HG03108 (cell line): Measurements from ENCODE around the gene RIT2.
"Not testable (repeated sequence)": the region's sequence is repeated elsewhere in the genome, so short reads cannot be mapped to it uniquely, and the experiment has no call there.

ENCODE experiments used
- ATAC-seq: cut with Tn5 transposase; IDR thresholded peaks from one replicate; pipeline ENCODE4 v1.9.1; 2021; ENCODE audit warnings: moderate library complexity; ENCODE audit not compliant: unreplicated experiment

Gene RIT2

DNA sequence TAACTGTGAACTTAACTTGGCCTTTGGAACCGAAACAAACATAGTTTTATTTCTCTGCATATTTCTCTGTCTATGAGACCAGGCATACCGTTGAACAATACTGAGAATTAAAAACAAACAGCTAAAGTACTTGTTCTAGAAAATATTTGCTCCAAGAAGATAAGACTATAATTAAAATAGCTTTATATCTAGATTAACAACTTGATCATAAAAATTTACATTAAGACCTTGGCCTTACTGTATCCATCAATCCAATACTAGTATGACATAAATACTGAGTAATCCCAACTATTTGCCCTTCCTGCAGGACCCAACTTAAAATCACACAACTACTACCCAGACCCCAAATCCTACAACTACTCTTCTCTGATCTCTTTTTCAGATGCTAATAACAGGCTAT, 260.9 kb downstream of the RIT2 start:
- ATAC-seq, result no peak

DNA sequence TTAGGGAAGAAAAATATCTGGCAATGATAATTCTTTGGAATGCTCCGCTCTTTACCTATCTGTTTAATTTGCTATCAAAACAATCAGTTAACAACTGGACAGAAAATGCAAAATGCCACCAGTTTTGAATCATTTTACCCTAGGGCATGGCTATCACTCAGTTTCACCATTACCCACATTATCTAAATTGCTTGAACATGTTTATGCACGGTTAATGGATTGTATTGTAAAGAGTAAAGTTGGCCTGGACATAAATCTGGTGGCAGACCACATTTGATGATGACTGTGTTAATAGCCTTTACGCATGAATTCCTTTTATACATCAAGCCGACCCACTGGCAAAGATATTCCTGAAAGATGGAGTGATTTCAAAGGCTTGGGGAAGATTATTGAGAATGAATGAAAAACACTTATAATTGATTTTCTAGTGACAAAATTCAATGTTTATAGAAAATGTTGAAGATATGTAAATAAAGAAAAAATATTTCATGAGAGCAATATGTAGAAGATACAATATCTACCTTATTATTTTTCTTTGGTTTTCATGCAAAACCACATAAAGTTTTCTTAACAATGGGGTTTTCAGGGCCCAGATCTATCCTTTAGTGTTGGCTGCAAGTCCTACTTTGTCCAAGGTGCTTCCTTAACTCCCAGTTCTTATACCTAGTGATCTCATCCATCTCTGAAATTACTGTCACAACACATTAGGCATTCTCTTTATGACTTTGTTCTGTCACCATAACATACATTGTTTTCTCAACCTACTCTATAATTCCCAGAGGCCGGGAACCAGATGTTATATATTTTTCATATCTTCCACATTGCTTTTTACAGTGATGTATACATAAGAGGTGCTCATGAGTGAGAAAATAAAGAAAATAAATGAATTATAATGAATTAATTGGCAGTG, 265.1 kb downstream of the RIT2 start:
- no peak for ATAC-seq

DNA sequence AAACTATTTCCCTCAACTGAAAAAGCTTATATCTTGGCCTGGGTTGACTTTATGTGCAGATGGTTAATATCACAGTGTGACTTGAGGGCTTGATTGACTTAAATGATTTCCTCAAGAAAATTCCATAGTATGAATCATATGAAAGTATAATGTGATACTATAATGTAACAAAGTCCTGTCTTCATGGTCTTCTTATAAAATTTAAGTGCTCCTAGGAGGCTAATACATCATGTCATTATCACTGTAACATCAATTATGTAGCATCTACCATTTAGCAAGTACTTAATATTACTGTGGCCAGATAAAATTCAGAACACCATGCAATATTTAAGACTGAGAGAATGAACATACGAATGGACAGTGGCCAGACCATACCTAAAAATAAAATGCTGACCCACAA, 276.1 kb downstream of the RIT2 start:
- ATAC-seq, result no peak

DNA sequence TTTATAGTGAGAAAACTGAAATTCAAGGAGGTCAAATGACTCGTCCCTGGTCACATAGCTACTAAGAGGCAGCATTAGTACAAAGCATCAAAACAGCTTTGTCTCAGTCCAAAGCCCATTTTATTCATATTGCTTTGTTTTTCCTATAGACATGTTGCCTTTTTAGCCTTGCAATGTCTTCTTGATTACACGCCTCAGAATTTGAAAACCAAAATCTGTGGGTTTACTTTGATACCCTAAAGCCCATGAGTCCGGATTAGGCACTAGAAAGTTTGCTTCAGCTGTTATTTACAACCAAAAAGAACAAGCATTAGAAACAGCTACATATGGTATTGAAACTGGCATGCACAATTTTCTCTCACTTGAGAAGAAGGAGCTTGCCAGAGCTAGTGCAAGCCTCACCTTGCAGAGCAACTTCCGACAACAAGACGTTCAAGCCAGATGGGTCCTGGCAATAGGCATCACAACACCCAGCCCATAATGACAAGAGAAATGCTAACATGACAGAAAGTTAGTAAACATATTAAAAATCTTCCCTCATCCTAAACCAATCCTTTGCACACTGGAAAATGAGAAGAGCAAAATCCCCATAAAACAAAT, 276.8 kb downstream of the RIT2 start:
- no peak for ATAC-seq

DNA sequence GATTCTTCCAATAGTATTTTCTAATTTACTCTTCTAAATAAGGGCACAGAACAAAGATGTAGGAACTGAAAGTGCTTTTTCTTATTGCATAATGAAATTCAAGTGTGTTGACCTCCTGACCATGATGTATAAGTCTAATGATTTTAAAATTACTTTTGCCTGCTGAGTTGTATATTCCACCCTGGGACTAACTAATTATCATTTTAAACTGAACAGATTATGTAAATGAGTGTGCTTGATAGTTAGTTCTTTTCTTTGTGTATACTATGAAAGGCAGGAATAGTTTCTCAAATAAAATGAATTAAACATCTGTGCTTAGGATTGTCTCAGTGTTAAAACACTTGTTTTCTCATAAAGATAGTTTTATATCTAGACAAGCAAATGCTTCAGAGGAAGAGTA, 284.5 kb downstream of the RIT2 start:
- ATAC-seq, result no peak

DNA sequence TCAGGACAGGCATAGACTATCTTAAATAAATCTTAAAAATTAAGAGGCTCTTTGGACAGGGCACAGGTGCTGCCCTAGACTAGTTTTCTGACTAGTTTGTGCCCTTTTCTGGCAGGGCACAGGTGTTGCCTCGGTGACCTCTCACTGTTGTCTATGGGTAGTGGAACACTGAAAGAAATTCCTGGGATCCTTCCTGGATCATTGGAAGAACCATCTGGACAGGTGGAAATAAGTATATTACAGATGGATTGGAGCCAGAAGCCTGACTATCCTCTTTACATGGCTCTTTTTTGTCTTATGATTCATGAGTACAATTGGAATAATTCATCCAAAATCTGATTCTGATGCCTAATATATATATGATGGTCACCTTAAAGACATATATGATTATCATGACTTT, 286.6 kb downstream of the RIT2 start:
- no peak for ATAC-seq

DNA sequence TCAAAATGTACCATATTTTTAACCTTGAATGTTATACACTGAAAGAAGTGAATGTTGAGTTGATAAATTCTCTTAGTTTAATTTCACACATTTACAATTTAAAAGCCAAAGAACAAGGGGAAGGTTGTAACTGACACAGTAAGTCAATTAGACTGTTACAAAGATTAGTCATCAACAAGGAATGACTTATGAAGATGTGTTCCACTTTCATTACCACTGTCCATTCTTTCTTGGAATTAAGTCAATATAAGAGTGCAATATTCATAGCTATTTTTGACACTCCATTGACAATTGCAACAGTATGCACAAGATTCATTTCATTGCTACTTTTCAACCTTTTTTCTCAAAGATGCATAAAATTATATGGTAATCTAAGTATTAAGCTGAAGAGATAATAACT, 291.3 kb downstream of the RIT2 start:
- ATAC-seq, result no peak

DNA sequence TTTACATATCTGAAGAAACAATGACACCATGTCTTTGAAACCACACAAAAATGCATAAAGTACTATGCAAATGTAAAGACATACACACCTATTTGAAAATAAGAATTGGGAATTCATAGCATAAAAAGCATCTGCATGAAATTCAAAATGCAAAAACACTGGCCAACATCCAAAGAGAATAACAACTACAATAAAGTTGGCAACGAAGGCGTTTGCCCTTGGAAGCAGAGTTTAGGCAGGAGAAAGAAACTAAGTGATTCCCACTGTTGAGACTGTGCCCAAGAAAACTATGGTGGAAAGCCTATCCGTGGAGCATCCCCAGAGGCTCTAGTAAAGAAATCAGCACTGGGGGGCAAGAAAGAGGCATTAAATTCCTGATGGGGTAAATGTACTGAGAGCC, 292.8 kb downstream of the RIT2 start:
- ATAC-seq, result no peak

DNA sequence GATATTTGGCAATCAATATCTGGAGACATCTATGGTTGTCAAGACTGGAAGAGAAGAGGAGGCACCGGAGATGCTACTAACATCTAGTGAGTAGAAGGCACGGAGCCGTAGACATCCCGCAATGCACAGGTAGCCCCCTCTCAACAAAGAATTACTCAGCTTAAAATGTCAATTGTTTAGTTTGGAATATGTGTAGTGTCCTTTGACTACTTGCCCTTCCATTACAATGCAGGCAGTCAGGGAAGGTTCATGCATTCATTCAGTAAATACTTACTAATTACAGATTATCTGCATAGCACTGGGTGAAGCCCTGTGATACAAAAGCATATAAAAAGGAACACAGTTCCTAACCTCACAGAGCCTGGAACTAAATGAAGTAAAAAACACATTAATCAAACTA, 294.0 kb downstream of the RIT2 start:
- no peak for ATAC-seq

DNA sequence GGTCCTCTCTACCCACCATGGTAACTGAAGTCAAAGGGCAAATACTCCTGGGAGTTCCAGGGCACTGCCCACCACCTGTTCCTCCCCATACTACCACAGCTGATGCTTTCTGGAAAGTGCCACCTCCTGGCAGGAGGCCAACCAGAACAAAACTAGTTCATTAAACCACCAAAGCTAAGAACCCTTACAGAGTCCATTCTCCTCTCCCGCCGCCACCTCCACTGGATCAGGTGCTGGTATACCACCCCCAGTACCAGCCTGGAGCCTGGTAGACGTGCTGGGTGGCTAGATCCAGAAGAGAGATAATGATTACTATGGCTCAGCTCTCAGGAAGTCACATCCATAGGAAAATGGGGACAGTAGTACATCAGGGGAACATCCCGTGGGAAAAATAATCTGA, 300.9 kb downstream of the RIT2 start:
- no peak for ATAC-seq

DNA sequence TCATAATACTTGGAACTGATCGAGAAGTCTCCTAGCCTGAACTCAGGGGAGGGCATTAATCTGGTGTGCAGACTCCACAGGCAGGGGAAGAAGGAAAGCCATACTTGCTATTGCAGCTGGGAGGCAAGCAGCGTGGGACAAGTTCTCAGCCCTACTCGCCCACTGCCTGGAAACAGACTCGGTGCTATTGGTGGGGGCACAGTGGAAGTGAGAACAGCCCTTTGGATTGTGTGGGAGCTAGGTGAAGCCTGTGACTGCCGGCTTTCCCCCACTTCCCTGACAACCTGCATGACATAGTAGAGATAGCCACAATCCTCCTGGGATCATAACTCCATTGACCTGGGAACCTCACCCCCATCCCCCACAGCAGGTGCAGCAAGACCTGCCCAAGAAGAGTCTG, 301.3 kb downstream of the RIT2 start:
- no peak for ATAC-seq

DNA sequence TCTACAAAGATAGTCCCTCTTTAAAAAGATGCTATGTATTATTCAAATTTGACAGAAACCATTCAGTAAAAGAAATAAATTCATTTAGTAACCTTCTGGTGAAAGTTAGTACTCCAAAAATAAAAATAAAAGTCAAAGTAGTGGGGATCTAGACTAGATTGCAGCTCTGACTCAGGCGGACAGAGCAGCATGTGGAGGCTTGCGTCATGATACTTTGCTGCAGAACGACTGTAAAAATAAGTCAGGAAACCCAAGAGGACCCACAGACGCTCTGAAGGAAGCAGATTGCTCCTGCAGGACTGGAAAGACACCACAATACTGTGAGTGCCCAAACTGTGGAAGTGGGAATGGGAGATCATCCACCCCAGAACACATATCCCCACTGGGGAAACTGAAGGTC, 301.9 kb downstream of the RIT2 start:
- no peak for ATAC-seq

DNA sequence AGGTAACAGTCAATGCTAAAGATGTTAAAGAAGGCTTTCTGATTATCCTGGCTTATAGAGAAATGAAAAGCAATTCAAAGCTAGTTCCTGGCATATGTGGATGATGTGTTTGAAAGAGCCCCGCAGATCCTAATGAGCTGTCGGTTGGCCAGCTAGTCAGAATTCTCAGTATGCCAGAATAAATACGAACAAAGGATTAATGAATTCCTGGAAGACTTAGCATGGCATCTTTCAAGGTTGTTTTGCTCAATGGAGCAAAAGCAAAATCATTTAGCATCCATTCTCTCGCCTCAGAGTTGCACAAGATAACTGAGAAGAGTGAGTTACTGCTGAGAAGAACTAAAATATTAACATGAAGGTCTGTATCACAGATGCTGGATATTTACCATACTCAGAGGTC, 307.6 kb downstream of the RIT2 start:
- ATAC-seq, result no peak

DNA sequence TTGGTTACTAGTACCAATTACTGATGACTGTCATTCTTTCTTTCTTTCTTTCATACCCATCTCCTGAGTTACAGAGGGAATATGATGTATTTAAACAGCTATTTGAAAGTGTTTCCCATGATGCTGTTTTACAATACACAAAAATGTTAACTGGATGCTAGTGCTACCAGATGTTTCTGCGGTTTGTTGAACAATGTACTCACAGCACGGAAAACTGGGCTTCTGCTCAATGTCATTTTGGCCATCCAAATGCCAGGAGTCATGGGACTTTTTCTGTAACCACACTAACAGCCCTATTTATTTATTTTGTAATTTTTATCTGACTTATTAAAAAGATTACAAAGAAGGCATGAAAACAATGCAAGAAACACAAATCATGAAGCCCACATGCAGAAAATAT, 313.8 kb downstream of the RIT2 start:
- no peak for ATAC-seq

DNA sequence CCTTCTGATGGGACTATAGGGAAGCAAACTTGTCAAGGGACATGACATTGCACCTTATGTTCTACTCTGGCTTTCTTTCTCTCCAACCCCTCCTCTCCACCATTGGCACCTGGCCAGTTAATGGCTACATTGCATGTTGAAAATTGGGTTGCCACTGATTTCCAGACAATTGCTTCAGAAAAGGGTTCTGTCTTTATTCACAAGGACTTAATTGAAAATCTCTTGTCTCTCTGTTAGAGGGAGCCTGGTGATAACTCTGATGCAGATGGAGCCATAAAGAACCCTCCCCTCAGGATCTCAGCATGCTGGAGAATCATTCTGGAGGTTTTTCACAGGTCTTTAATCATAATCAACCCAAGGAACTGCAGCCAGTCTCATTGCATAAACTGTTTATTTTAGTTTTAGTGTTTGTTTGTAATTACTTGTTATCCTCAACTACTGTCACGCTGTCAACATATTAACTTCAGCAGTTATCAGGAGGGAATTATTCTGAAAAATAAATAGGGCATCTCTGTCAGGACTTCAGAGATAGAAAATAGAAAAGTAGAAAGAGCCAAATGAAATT, 316.8 kb downstream of the RIT2 start:
- no peak for ATAC-seq

DNA sequence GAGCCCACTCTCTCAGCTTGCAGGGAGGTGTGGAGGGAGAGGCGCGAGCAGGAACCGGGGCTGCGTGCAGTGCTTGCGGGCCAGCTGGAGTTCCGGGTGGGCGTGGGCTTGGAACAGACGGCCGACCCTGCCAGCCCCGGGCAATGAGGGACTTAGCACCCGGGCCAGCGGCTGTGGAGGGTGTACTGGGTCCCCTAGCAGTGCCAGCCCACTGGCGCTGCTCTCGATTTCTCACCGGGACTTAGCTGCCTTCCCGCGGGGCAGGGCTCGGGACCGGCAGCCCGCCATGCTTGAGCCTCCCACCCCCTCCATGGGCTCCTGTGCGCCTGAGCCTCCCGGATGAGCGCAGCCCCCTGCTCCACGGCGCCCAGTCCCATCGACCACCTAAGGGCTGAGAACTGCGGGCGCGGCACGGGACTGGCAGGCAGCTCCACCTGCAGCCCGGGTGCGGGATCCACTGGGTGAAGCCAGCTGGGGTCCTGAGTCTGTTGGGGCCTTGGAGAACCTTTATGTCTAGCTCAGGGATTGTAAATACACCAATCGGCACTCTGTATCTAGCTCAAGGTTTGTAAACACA, 320.2 kb downstream of the RIT2 start:
- not testable (repeated sequence) for ATAC-seq

DNA sequence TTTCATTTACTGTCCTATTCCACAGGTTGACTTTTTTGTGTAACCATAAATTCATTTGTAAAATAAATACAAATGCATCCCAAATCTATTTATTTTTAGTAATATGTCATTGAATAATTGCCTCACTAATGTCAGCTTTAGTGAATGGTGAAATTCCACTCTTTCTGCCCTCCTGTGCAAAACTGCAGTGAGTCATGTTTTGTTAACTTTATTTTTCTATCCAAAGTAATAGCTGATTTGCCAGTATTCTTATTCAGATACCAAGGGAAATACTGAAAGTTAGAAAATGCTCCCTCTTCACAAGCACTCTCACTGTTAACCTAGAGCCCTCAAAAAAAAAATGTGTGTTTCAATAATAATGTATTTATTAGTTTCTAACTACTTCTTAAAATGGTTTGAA, 322.8 kb downstream of the RIT2 start:
- ATAC-seq, result no peak

DNA sequence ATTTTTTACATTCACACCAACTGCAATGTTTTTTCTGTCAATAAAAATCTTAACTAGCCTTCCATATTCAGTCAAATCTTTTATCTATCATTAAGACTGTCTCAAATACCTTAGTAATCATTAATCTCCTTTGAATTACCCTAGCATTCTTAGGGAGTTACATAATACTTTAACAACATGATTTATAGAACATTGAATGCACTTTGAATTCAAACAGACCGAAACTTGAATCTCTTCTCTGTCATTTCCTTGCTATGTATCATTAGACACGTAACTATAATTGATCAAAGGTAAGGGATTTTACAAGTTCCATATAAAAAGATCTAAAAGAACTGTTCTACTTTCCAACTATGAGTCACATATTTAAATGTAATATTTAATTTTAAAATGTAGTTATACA, 330.9 kb downstream of the RIT2 start:
- no peak for ATAC-seq

DNA sequence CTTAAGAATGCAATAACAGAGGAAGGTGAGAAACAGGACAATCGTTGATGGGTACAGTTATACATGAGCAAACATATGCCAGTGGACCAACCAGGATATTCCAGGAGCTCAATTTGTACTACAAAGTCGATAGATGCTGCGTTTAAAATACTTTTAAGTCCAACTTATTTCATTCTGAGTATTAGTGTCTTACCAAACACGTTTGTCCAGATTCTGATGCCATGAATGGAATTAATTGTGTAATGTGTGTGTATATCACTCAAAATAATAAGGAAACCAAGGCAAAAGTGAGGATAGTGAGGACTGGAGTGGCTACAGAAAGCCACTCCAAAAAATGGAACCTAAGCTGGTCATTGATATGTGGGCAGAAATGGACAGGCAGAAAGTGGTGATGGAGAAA, 332.6 kb downstream of the RIT2 start:
- no peak for ATAC-seq

DNA sequence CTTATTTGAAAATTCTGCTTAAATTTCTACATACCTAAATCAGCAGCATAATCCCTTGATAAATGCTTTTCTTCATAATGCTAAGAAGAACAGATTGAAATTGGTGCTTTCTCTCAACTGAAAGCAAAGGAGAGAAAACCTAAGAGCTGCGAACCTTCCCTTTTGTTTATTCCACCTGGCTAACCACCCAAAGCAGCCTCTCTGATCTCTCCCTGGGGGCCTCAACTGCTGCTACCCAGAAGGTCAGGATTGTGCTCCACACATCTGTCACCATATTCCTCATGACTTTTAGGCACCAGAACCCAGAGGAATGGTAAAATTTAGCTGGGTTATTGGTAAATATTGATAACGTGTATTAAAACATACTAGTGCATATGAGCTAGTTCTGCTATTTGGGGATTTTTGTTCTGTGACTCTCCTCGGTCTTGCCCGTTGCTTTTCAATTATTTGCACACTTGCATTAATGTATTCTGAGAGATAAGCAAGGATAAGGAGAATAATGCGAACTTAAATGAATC, 334.1 kb downstream of the RIT2 start:
- no peak for ATAC-seq

DNA sequence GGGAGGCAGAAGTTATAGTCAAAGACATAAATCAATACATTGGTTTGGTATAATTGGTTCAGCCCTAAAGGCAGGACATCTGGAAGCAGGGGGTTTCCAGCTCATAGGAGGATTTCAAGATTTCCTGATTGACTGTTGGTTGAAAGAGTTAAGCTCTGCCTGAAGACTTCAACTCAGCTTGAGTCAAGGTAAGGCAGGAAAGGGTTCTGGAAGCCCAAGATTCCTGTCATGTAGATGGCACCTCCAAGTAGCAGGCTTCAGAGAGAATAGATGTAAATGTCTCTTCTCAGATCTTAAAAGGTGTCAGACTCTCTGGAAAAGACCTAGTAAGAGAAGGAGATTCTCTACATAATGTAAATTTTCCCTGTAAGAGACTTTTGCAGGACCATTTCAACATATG, 335.3 kb downstream of the RIT2 start:
- ATAC-seq, result no peak
